K562 (cell line): ENCODE results near the gene VCX3B.
"Not testable (repeated sequence)": the region's sequence is repeated elsewhere in the genome, so short reads cannot be mapped to it uniquely, and the experiment has no call there.

ENCODE experiments used
- CHD2 ChIP-seq: IDR thresholded peaks from 2 replicates; pipeline ENCODE4 v1.6.1; 2011; ENCODE audit warnings: low read depth, low read length
- CTCF ChIP-seq, 3 experiments: IDR thresholded peaks in 2 of 3; conservative IDR thresholded peaks in 1 of 3; 2 replicates each; pipeline ENCODE4 v1.5.1; 2011 to 2012; ENCODE audit warnings: low read length in 3 of 3, mild to moderate bottlenecking in 3 of 3, control low read depth in 2 of 3, improper control_type of control experiment in 1 of 3, inconsistent platforms in 1 of 3, low read depth in 1 of 3, mixed read lengths in 1 of 3, moderate library complexity in 1 of 3; ENCODE audit not compliant: insufficient read depth in 2 of 3
- TAF1 ChIP-seq: IDR thresholded peaks from 2 replicates; pipeline ENCODE4 v1.6.1; 2011; ENCODE audit warnings: mild to moderate bottlenecking, low read length, moderate library complexity; ENCODE audit not compliant: insufficient read depth, control insufficient read depth, severe bottlenecking; ENCODE audit errors: extremely low read depth

DNA sequence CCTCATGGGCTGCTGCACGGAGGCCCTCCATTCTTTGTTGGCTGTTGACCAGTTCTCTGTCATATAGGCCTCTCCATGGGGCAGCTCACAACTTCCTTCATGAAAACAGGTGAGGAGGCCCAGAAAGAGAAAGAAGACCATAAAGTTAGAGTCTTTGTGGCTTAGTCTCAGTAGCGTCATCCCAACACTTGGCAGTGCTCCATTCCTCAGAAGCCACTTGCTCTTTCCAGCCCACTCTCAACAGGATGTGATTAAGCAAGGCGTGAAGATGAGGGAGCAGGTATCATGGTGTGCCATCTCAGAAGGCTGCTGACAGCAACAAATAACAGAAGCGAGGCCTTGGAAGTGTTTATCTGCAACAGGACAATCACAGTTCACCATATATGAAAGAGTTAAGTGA lies 30.4 kb downstream of the VCX3B start:
- not testable (repeated sequence) for TF ChIP-seq TAF1; CTCF (IDR thresholded peaks at IDR 0.05 in 2 of 3, conservative IDR thresholded peaks at IDR 0.05 in 1 of 3; ENCODE audit: insufficient read depth in 2 of 3, low read depth in 1 of 3, low read length in 3 of 3); CHD2
